ENCODE measurements around the gene NACC1.
A peak's percentile ranks its signal among the peaks of the same experiment; 100 is the strongest.

NACC1 gene

GRCh38 chr19:13087795-13088537 lies 30.1 kb upstream of the NACC1 start (continued):
- TF ChIP-seq REST (tag by site-specific recombination; IDR thresholded peaks at IDR 0.05), result no peak

GRCh38 chr19:13089139-13089856 lies 28.8 kb upstream of the NACC1 start:
- CTCF ChIA-PET, result interaction anchor here (0.8 to 7.7 kb wide), 5 partner anchors 29 to 124 kb away, joined by 3 to 274 read pairs (median 4); no protein-coding TSS in a partner anchor
- Histone ChIP-seq H3K4me3 (ENCODE audit: low read depth, low read length) (no peak overlapping the region), H3K36me3 (ENCODE audit: control insufficient read depth in 2 of 2, insufficient read depth in 1 of 2, low read length in 2 of 2) (no peaks in the 10 kb centered on the region), H3K4me1 (ENCODE audit: control insufficient read depth, insufficient read depth, low read length) (no peaks in the 10 kb centered on the region), H3K27ac (ENCODE audit: extremely low read depth, low read depth, low read length) (no peak overlapping the region), H3K9me3 (ENCODE audit: control insufficient read depth, insufficient read depth, low read depth, low read length) (no peaks in the 10 kb centered on the region)
- POLR2A ChIA-PET, result no interaction called here
- TF ChIP-seq ZBTB21 (tag by site-specific recombination; IDR thresholded peaks at IDR 0.05) (no peak), ZNF398 (tag by site-specific recombination; IDR thresholded peaks at IDR 0.05) (no peak), CTCF (tag by site-specific recombination; IDR thresholded peaks at IDR 0.05) (peak; percentile 88), KLF17 (tag by site-specific recombination; IDR thresholded peaks at IDR 0.05) (no peak)

- ChIA-PET POLR2A (no interaction called here), CTCF (interaction anchor here (0.8 to 7.7 kb wide), 4 partner anchors 30 to 124 kb away, joined by 3 to 274 read pairs (median 56); no protein-coding TSS in a partner anchor)
- Histone ChIP-seq H3K4me1 (ENCODE audit: control insufficient read depth, insufficient read depth, low read length) (no peaks in the 10 kb centered on the region), H3K4me3 (ENCODE audit: low read depth, low read length) (no peak overlapping the region), H3K36me3 (ENCODE audit: control insufficient read depth in 2 of 2, insufficient read depth in 1 of 2, low read length in 2 of 2) (no peaks in the 10 kb centered on the region), H3K9me3 (ENCODE audit: control insufficient read depth, insufficient read depth, low read depth, low read length) (no peaks in the 10 kb centered on the region), H3K27ac (ENCODE audit: extremely low read depth, low read depth, low read length) (no peak overlapping the region)
- TF ChIP-seq ZFHX2 (tag by site-specific recombination; conservative IDR thresholded peaks at IDR 0.05), result peak; percentile 72
- no peak for TF ChIP-seq SP7 (tag by site-specific recombination; IDR thresholded peaks at IDR 0.05)
- TF ChIP-seq ZNF561 (tag by site-specific recombination; IDR thresholded peaks at IDR 0.05; ENCODE audit: borderline replicate concordance), result no peak
- TF ChIP-seq ZNF518A (tag by site-specific recombination; conservative IDR thresholded peaks at IDR 0.05; ENCODE audit: low read depth), result no peak
- TF ChIP-seq EGR2 (tag by site-specific recombination; IDR thresholded peaks at IDR 0.05; ENCODE audit: low read depth), result peak; percentile 58; the same call in 1 of the 2 replicates
Measured at GRCh38 chr19:13089857-13090507, 28.1 kb upstream of the NACC1 start.
